SK-N-SH (cell line): ENCODE measurements around the gene OSBPL8. TPM values are rescaled to one million over a fixed set of nuclear protein-coding genes. Genes with fewer than 3 reads are reported as not detected.

ENCODE experiments used
- CTCF ChIA-PET: fragments of 300-600, 350-600 bp; formaldehyde crosslinking; extraction: SDS; loops from one replicate; lab custom pipeline; 2021; lab: Yijun Ruan, JAX
- POLR2A ChIA-PET: fragments of 350-600 bp; sonication (Branson Sonifier 250); formaldehyde crosslinking; extraction: SDS; loops from one replicate; lab custom pipeline; 2020; ENCODE audit warnings: antibody characterized with exemption, inconsistent platforms; lab: Yijun Ruan, JAX
- DNase-seq: peaks from one replicate; pipeline ENCODE4 v3.0.0; 2012
- H2AFZ ChIP-seq: fragments of 200-600 bp; sonication (generic); 2 replicates; pipeline ENCODE4 v1.8.1; 2016; ENCODE audit warnings: antibody characterized with exemption, mild to moderate bottlenecking, low read depth
- H3F3A ChIP-seq: fragments of 200-600 bp; sonication (generic); replicated peaks from 2 replicates; pipeline ENCODE3; 2016; ENCODE audit warnings: antibody characterized with exemption, mild to moderate bottlenecking; ENCODE audit not compliant: insufficient read depth
- H3K27ac ChIP-seq, 2 experiments: fragments of 200-500 bp in 1 of 2; fragments of 200-600 bp in 1 of 2; sonication (Bioruptor generic) in 1 of 2; sonication (generic), shearing (Covaris generic) in 1 of 2; 2 replicates each; pipeline versions ENCODE4 v1.5.1 to v1.6.1; 2014 to 2016; ENCODE audit warnings: low read depth in 2 of 2, inconsistent platforms in 1 of 2, low read length in 1 of 2, mild to moderate bottlenecking in 1 of 2, mixed read lengths in 1 of 2
- H3K27me3 ChIP-seq: fragments of 200-600 bp; sonication (generic), shearing (Covaris generic); 2 replicates; pipeline ENCODE4 v1.6.1; 2016; ENCODE audit warnings: mixed run types; ENCODE audit not compliant: insufficient read depth
- H3K36me3 ChIP-seq, 2 experiments: fragments of 200-500 bp in 1 of 2; fragments of 200-600 bp in 1 of 2; sonication (Bioruptor generic) in 1 of 2; sonication (generic) in 1 of 2; replicated peaks in 1 of 2; 2 replicates each; pipeline versions ENCODE3 to v1.5.1; 2014 to 2016; ENCODE audit warnings: low read length in 1 of 2, mild to moderate bottlenecking in 1 of 2; ENCODE audit not compliant: insufficient read depth in 2 of 2, control insufficient read depth in 1 of 2
- H3K4me1 ChIP-seq, 2 experiments: fragments of 200-500 bp in 1 of 2; fragments of 200-600 bp in 1 of 2; sonication (Bioruptor generic) in 1 of 2; sonication (generic), shearing (Covaris generic) in 1 of 2; 2 replicates each; pipeline versions ENCODE4 v1.5.1 to v1.6.1; 2014 to 2016; ENCODE audit warnings: low read depth in 1 of 2, low read length in 1 of 2, mixed run types in 1 of 2; ENCODE audit not compliant: insufficient read depth in 2 of 2, control insufficient read depth in 1 of 2
- H3K4me2 ChIP-seq: fragments of 200-600 bp; sonication (generic), shearing (Covaris generic); 2 replicates; pipeline ENCODE4 v1.6.1; 2017; ENCODE audit warnings: mixed run types
- H3K4me3 ChIP-seq, 2 experiments: fragments of 200-500 bp in 1 of 2; fragments of 200-600 bp in 1 of 2; sonication (Bioruptor generic) in 1 of 2; sonication (generic), shearing (Covaris generic) in 1 of 2; 2 replicates each; pipeline versions ENCODE4 v1.5.1 to v1.8.1; 2014 to 2016; ENCODE audit warnings: low read depth in 2 of 2, inconsistent platforms in 1 of 2, low read length in 1 of 2, mild to moderate bottlenecking in 1 of 2, mixed read lengths in 1 of 2, moderate library complexity in 1 of 2
- H3K79me2 ChIP-seq: fragments of 200-600 bp; sonication (generic); 2 replicates; pipeline ENCODE4 v1.8.1; 2017; ENCODE audit warnings: mild to moderate bottlenecking; ENCODE audit not compliant: insufficient read depth
- H3K9ac ChIP-seq: fragments of 200-600 bp; sonication (generic); 2 replicates; pipeline ENCODE4 v1.6.1; 2017; ENCODE audit warnings: mixed run types
- H3K9me2 ChIP-seq: fragments of 200-600 bp; sonication (generic); 2 replicates; pipeline ENCODE4 v1.6.1; 2017; ENCODE audit warnings: mixed run types
- H3K9me3 ChIP-seq: fragments of 200-600 bp; sonication (generic); 2 replicates; pipeline ENCODE4 v1.6.1; 2017; ENCODE audit warnings: mixed run types, mild to moderate bottlenecking, moderate library complexity
- H4K20me1 ChIP-seq: fragments of 200-600 bp; sonication (generic); 2 replicates; pipeline ENCODE4 v1.6.1; 2017; ENCODE audit warnings: mild to moderate bottlenecking, mixed run types; ENCODE audit not compliant: insufficient read depth
- FOSL2 ChIP-seq: IDR thresholded peaks from 2 replicates; pipeline ENCODE4 v1.4.0; 2012; ENCODE audit warnings: low read depth, mild to moderate bottlenecking, moderate library complexity, borderline replicate concordance
- GATA2 ChIP-seq: sonication (generic); formaldehyde crosslinking; IDR thresholded peaks from 2 replicates; pipeline ENCODE4 v1.5.0; 2020; ENCODE audit warnings: mild to moderate bottlenecking, missing genetic modification reagents
- IRF3 ChIP-seq: fragments of 150-350 bp; IDR thresholded peaks from 2 replicates; pipeline ENCODE4 v1.6.1; 2016; ENCODE audit warnings: mild to moderate bottlenecking, low read depth, low read length
- MAX ChIP-seq: IDR thresholded peaks from 2 replicates; pipeline ENCODE4 v1.4.0; 2012; ENCODE audit warnings: low read depth
- PBX3 ChIP-seq: IDR thresholded peaks from 2 replicates; pipeline ENCODE4; 2012
- POLR2AphosphoS5 ChIP-seq: IDR thresholded peaks from 2 replicates; pipeline ENCODE4 v1.6.1; 2012; ENCODE audit warnings: low read depth, low read length
- RCOR1 ChIP-seq: fragments of 150-350 bp; IDR thresholded peaks from 2 replicates; pipeline ENCODE4 v1.6.1; 2017; ENCODE audit warnings: antibody characterized with exemption, low read length
- REST ChIP-seq: IDR thresholded peaks from 2 replicates; pipeline ENCODE4 v1.6.1; 2012; ENCODE audit warnings: mild to moderate bottlenecking, low read depth, low read length, moderate library complexity
- SIN3A ChIP-seq: IDR thresholded peaks from 2 replicates; pipeline ENCODE4 v1.6.1; 2012; ENCODE audit warnings: low read depth, mild to moderate bottlenecking, low read length, moderate library complexity, borderline replicate concordance
- SMC3 ChIP-seq: IDR thresholded peaks from 2 replicates; pipeline ENCODE4 v1.6.1; 2012; ENCODE audit warnings: low read depth, low read length, improper control_type of control experiment
- USF1 ChIP-seq: IDR thresholded peaks from 2 replicates; pipeline ENCODE4 v1.4.0; 2012; ENCODE audit warnings: low read depth, borderline replicate concordance
- WGBS: methylation state at CpG from one replicate; pipeline ENCODE4 v1.1.6; 2017; ENCODE audit warnings: low lambda C conversion rate; 5-methylcytosine and 5-hydroxymethylcytosine counted together
- polyA plus RNA-seq, 3 experiments: library from polyadenylated mRNA; depleted of rRNA; stranded (reverse); fragments of >200 nt; gene quantifications; 2 replicates each; pipeline ENCODE4 v1.2.3, GENCODE V29; 2012

Gene OSBPL8
- polyA plus RNA-seq, 1 of the 3 experiments (the other 2 are of a cell fraction): 10.6 TPM

GRCh38 chr12:76505050-76505449 is 54.5 kb downstream of the OSBPL8 start:
- Histone ChIP-seq H3K36me3 (peaks cover 0 to 11% of the 10 kb centered on the region in 2 experiments), H3K27me3 (no peaks in the 10 kb centered on the region), H4K20me1 (no peaks in the 10 kb centered on the region), H3K79me2 (peaks cover 34% of the 10 kb centered on the region; the same call in 1 of the 2 replicates), H3F3A (no peaks in the 10 kb centered on the region), H3K4me3 (no peak overlapping the region), H3K4me1 (no peaks in the 10 kb centered on the region), H3K27ac (no peak overlapping the region), H3K4me2 (no peak overlapping the region), H3K9me2 (no peaks in the 10 kb centered on the region), H3K9ac (no peak overlapping the region), H3K9me3 (no peaks in the 10 kb centered on the region), H2AFZ (no peak overlapping the region)
- no peak for DNase-seq
- WGBS: 94% methylated on average over 2 of the region's 2 CpGs
- ChIA-PET POLR2A (no interaction called here), CTCF (interaction anchor here (0.6 to 1.3 kb wide), 3 partner anchors 33 to 1020 kb away, joined by 3 to 4 read pairs (median 3); no protein-coding TSS in a partner anchor)
- TF ChIP-seq SMC3: no peak
- TF ChIP-seq GATA2 (CRISPR knock-in tag): no peak
- TF ChIP-seq RCOR1: no peak
- TF ChIP-seq POLR2AphosphoS5: no peak
- TF ChIP-seq MAX: no peak
- TF ChIP-seq SIN3A: no peak
- TF ChIP-seq IRF3: no peak
- no peak for TF ChIP-seq PBX3
- no peak for TF ChIP-seq FOSL2
- no peak for TF ChIP-seq USF1
- TF ChIP-seq REST: no peak
